Osteocyte (in vitro differentiated cells): Measurements from ENCODE around the gene HSPA1A. TPM values are rescaled to one million over a fixed set of nuclear protein-coding genes. Genes with fewer than 3 reads are reported as not detected.
A peak's percentile ranks its signal among the peaks of the same experiment; 100 is the strongest.
"Not testable (repeated sequence)": the region's sequence is repeated elsewhere in the genome, so short reads cannot be mapped to it uniquely, and the experiment has no call there.

Experiments used
- DNase-seq: peaks from one replicate; pipeline ENCODE4 v3.0.0; 2021; ENCODE audit warnings: mixed read lengths; ENCODE audit not compliant: unreplicated experiment; ENCODE audit errors: extremely low spot score
- H3K27ac Mint-ChIP-seq: one replicate; pipeline ENCODE4 v1.8.0; 2021; ENCODE audit warnings: mild to moderate bottlenecking, mixed read lengths; ENCODE audit not compliant: unreplicated experiment
- H3K27me3 Mint-ChIP-seq: one replicate; pipeline ENCODE4 v1.8.0; 2021; ENCODE audit warnings: mixed read lengths; ENCODE audit not compliant: unreplicated experiment
- H3K36me3 Mint-ChIP-seq: one replicate; pipeline ENCODE4 v1.8.0; 2021; ENCODE audit warnings: mixed read lengths; ENCODE audit not compliant: unreplicated experiment
- H3K4me1 Mint-ChIP-seq: one replicate; pipeline ENCODE4 v1.8.0; 2021; ENCODE audit warnings: mixed read lengths; ENCODE audit not compliant: unreplicated experiment
- H3K4me3 Mint-ChIP-seq: one replicate; pipeline ENCODE4 v1.8.0; 2021; ENCODE audit warnings: mild to moderate bottlenecking, moderate library complexity, mixed read lengths; ENCODE audit not compliant: unreplicated experiment
- H3K9me3 Mint-ChIP-seq: one replicate; pipeline ENCODE4 v1.8.0; 2021; ENCODE audit warnings: mixed read lengths; ENCODE audit not compliant: unreplicated experiment
- total RNA-seq: library from RNA; stranded (reverse); gene quantifications from 2 replicates; pipeline ENCODE4 v1.2.1, GENCODE V29; 2021
- TF ChIP-seq, protein P1 (sequence below): fragments of 200-600 bp; sonication (generic); IDR thresholded peaks from 2 replicates; pipeline ENCODE4 v1.5.0; 2021; ENCODE audit warnings: antibody characterized with exemption, mild to moderate bottlenecking, moderate library complexity

HSPA1A gene
- total RNA-seq, 1 donor from 2014 or later, result 24.8 TPM

- TF ChIP-seq, protein P1, sequence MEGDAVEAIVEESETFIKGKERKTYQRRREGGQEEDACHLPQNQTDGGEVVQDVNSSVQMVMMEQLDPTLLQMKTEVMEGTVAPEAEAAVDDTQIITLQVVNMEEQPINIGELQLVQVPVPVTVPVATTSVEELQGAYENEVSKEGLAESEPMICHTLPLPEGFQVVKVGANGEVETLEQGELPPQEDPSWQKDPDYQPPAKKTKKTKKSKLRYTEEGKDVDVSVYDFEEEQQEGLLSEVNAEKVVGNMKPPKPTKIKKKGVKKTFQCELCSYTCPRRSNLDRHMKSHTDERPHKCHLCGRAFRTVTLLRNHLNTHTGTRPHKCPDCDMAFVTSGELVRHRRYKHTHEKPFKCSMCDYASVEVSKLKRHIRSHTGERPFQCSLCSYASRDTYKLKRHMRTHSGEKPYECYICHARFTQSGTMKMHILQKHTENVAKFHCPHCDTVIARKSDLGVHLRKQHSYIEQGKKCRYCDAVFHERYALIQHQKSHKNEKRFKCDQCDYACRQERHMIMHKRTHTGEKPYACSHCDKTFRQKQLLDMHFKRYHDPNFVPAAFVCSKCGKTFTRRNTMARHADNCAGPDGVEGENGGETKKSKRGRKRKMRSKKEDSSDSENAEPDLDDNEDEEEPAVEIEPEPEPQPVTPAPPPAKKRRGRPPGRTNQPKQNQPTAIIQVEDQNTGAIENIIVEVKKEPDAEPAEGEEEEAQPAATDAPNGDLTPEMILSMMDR, result no peak
- Mint-ChIP-seq H3K27ac (peak overlapping the region; percentile 45), H3K4me1 (peaks cover 17% of the 10 kb centered on the region), H3K4me3 (no peak overlapping the region), H3K9me3 (no peaks in the 10 kb centered on the region), H3K36me3 (peaks cover 11% of the 10 kb centered on the region), H3K27me3 (no peaks in the 10 kb centered on the region)
- DNase-seq, result no peak
Measured at GRCh38 chr6:31792761-31793171, 22.6 kb upstream of the HSPA1A start.

DNA sequence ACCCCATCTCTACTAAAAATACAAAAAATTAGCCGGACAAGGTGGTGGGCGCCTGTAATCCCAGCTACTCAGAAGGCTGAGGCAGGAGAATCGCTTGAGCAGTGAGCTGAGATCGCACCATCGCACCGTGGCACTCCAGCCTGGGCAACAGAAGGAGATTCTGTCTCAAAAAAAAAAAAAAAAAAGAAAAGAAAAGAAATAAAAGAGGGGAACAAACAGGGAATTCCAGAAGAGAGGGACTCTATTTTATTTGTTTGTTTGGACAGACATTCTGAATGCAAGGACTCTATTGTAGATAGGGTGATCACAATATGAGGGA, 21.5 kb upstream of the HSPA1A start:
- H3K4me1 Mint-ChIP-seq, result peaks cover 17% of the 10 kb centered on the region
- DNase-seq, H3K9me3 Mint-ChIP-seq, H3K27me3 Mint-ChIP-seq: not testable (repeated sequence)
- H3K36me3 Mint-ChIP-seq, result peaks cover 11% of the 10 kb centered on the region
- H3K27ac Mint-ChIP-seq, result peak overlapping the region; percentile 99
- peak overlapping the region; percentile 99 for H3K4me3 Mint-ChIP-seq

GRCh38 chr6:31794294-31794865, 21.0 kb upstream of the HSPA1A start:
- Mint-ChIP-seq H3K36me3 (peaks cover 11% of the 10 kb centered on the region), H3K4me1 (peaks cover 17% of the 10 kb centered on the region), H3K4me3 (peak overlapping the region; percentile 99), H3K9me3 (no peaks in the 10 kb centered on the region), H3K27ac (peak overlapping the region; percentile 99), H3K27me3 (no peaks in the 10 kb centered on the region)
- DNase-seq, result no peak
- TF ChIP-seq, protein P1, result no peak

DNA sequence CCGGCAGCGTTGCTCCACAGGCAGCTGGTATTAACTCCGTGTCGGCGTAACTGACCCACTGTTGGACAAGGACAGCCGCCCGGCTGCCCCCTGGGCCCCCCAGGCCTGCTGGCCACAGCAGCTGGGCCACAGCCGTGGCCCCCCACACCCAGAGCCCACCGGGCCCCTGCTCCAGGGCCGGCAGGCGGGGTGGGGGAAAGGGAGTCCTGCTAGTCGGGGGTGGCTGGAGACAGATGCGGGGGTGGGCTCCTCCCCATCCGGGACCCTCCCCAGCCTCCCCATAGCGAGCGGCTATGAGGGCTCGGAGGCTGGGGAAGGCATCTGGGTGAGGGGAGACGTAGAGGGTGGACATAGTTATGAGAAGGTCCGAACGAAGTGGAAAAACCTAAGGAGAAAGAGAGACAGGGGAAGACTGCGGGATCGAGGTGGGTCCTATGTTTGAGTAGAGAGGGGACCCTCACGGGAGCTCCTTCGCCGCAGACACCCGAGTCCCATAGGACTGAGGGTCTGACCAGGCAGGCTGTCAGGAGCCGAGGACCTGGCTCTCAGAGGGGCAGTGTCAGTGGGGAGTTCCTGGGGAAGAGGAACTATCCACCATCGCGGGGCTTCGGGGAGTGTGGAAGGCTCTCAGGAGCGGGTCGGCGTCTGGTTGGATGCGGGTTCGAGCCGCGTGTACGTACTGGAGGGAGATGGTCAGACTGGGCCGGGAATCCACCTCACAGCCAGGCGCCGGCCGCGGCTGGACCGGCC, 20.3 kb upstream of the HSPA1A start:
- H3K9me3 Mint-ChIP-seq, result no peaks in the 10 kb centered on the region
- no peaks in the 10 kb centered on the region for H3K27me3 Mint-ChIP-seq
- H3K27ac Mint-ChIP-seq, result peak overlapping the region; percentile 99
- TF ChIP-seq, protein P1, result no peak
- H3K4me1 Mint-ChIP-seq, result peaks cover 17% of the 10 kb centered on the region
- DNase-seq, result no peak
- peak overlapping the region; percentile 99 for H3K4me3 Mint-ChIP-seq
- H3K36me3 Mint-ChIP-seq, result peaks cover 9% of the 10 kb centered on the region

DNA sequence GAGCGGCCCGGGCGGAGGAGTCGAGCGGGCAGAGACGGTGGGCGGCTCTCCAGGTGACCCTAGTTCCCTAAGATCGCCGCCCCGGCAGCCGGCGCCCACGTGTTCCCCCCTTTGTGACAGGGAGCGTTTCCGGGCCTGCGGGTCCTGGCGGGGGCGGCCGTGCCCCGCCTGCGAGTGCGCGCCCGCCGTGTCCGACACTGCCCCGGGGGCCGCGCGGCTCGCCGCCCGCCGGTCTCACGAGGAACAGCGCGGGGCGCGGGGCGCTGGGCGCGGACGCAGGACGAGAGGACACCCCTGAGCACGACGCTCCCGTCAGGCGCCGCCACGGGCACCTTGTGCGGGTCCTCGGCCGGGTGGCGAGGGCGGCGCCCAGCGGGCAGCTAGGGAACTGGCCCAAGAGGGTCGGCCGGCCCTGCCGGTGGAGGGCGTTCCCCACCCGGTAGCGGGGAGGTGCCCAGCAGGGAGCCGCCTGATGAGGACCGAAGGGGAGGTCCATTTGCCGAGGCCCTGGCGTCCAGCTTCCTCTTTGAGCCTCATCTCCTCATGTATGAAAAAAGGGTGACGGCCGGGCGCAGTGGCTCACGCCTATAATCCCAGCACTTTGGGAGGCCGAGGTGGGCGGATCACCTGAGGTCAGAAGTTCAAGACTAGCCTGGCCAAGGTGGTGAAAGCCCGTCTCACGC, 19.6 kb upstream of the HSPA1A start, which contains the start of gene VARS1:
Gene VARS1 (minus strand): TSS at position 137 of the 683 bp plus-strand sequence. CDS start 535 bp downstream, outside the sequence.
- H3K27ac Mint-ChIP-seq, result peak within 1 kb of the TSS; percentile 99
- H3K4me3 Mint-ChIP-seq, result peak within 1 kb of the TSS; percentile 99
- no peaks in the 10 kb centered on the region for H3K9me3 Mint-ChIP-seq
- H3K27me3 Mint-ChIP-seq, result no peaks in the 10 kb centered on the region
- TF ChIP-seq, protein P1, result peak; percentile 88
- H3K36me3 Mint-ChIP-seq, result peaks cover 6% of the 10 kb centered on the region
- H3K4me1 Mint-ChIP-seq, result peaks cover 17% of the 10 kb centered on the region
- peak; percentile 96 for DNase-seq
